A549 treated with CORT108297 at 1 μM for 4 hours (cell line): ENCODE results near the gene NEK11. TPM values are rescaled to one million over a fixed set of nuclear protein-coding genes. Genes with fewer than 3 reads are reported as not detected.

Experiments
- total RNA-seq: library from RNA; stranded (reverse); fragments of 200-300 nt; extraction: Qiagen RNA extraction; gene quantifications from 5 replicates; pipeline ENCODE4 v1.2.3, GENCODE V29; 2022

The NEK11 gene
- 4.3 to 4.5 TPM (median 4.5 TPM) in 5 replicates for total RNA-seq

DNA sequence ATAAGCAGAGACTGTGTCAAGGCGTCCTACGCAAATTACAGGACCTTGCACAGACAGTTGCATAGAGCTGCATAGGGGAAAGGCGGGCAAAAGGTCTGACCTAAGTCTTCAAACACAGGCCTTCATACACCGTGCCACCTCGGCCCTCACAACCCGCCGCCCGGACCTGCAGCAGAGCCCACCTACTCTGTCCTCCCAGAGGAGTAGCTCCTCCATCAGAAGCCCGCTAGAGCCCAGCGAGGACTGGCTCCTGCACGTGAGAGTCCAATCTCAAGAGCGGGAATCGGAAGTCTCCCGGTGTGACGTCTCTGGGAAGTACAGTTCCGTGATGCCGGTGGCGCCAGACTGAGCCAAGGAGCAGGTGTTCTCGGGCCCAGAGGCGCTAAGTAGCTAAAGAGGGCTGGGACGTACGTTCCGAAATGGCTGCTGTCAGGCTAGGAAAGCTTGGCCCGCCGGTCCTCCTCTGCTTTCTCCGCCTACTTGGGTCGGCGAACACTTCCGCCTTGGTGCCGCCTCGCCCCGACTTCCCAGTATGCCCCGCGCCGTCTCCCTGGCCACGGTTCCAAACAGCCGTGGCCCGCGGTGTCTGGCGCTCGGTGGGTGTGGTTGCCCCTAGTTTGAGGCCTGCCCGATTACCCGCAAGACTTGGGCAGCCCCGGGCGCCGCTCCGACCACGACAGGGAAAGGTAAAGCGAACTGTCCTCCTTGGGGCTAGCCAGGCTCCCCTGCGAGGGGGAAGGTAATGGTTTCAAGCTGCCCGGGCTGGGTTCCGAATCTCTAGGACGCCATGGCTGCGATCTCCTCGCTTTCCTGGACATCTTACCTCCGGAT, at the start of gene NEK11, which contains the start of gene ASTE1:
TSS of gene NEK11 (plus strand) at position 557 of the 831 bp plus-strand sequence. CDS start 2,832 bp downstream, outside the sequence.
TSS of gene ASTE1 (minus strand) at position 505 of the 831 bp plus-strand sequence. CDS start 1,519 bp downstream, outside the sequence.

GRCh38 chr3:131381445-131382291, 355.0 kb downstream of the NEK11 start, which contains the start of gene NUDT16:
TSS of gene NUDT16 (plus strand) at chr3:131381774. CDS start at chr3:131381805, 31 bp downstream.

Other genes with a start within 250 kb of the NEK11 start
- 31.1 to 37.4 TPM (median 32.3 TPM) in 5 replicates for gene ATP2C1, start 132.8 kb upstream of the NEK11 start, total RNA-seq
- gene ASTE1, start 52 bp upstream of the NEK11 start, total RNA-seq, result 4.2 to 5.8 TPM (median 4.3 TPM) in 5 replicates